ENCODE measurements around the gene GRIK4.

DNA sequence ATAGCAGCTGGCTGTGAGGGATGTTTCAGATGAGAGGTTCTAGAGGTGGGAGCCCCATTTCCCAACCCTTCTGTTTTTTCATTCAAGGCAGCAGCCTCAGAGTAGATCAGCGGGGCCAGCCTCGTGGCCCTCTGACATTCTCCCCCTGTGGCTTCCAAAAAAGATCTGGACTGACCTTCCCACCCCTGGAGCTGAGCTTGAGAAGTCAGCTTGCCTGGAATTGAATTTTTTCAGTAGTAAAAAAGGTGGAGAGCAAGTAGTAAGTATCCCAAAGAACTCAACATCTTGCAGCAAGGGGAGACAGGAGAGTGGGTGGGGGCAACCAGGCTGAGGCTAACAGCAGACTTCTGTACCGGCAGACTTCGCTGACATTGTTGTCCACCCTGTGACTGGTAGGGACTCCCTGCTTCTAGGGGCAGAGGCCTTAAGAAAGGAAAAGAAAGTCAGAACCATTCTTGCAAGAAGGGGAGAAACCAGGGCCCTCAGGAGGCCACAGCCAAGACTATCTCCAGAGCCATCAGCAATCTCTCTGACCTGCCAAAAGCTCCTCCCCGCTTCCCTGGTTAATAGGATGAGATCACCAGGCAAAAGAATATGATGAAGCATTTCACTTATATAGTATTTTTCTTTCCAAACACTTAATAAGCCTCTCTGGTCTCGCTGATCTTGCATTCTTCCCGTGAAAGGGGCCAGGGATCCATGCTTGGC, 2.0 kb upstream of the GRIK4 start:
- TF ChIP-seq NR2C2 (CRISPR knock-in tag; IDR thresholded peaks at IDR 0.05) (no peak), ATF3 (CRISPR knock-in tag; conservative IDR thresholded peaks at IDR 0.05) (no peak), ZNF263 (CRISPR knock-in tag; IDR thresholded peaks at IDR 0.05; ENCODE audit: low read depth) (no peak), ZBTB21 (CRISPR knock-in tag; IDR thresholded peaks at IDR 0.05; ENCODE audit: borderline replicate concordance) (no peak), NFYB (CRISPR knock-in tag; conservative IDR thresholded peaks at IDR 0.05; ENCODE audit: low read depth) (no peak), CREB1 (CRISPR knock-in tag; IDR thresholded peaks at IDR 0.05) (no peak), MLX (CRISPR knock-in tag; IDR thresholded peaks at IDR 0.05) (no peak)
- TF ChIP-seq, protein P1, sequence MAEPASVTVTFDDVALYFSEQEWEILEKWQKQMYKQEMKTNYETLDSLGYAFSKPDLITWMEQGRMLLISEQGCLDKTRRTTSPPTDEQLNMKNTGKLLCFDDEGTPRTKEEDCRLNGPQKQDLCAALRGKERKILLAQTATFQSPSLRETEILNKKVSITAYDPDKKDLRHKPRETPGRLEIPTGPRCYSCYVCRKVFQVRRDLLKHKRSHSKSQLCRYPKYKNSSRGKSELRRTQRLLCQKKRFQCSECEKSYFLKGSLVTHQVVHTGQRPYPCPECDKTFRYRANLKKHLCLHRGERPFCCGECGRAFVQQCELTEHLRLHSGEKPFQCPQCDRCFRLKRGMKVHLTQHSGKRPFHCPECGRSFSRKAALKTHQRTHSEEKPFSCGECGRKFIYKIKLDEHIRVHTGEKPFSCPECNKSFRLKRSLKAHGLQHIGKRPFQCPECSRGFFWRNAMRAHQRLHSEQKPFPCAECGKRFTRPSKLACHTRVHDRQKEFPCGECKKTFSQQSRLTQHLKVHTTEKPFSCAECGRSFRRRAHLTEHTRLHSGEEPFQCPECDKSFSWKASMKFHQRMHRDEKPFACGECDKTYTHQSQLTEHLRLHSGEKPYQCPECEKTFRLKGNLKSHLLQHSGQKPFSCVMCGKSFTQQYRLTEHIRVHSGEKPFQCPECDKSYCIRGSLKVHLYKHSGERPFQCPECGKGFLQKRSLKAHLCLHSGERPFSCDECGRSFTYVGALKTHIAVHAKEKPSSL (CRISPR knock-in tag; conservative IDR thresholded peaks at IDR 0.05), result no peak
- TF ChIP-seq, protein P2, sequence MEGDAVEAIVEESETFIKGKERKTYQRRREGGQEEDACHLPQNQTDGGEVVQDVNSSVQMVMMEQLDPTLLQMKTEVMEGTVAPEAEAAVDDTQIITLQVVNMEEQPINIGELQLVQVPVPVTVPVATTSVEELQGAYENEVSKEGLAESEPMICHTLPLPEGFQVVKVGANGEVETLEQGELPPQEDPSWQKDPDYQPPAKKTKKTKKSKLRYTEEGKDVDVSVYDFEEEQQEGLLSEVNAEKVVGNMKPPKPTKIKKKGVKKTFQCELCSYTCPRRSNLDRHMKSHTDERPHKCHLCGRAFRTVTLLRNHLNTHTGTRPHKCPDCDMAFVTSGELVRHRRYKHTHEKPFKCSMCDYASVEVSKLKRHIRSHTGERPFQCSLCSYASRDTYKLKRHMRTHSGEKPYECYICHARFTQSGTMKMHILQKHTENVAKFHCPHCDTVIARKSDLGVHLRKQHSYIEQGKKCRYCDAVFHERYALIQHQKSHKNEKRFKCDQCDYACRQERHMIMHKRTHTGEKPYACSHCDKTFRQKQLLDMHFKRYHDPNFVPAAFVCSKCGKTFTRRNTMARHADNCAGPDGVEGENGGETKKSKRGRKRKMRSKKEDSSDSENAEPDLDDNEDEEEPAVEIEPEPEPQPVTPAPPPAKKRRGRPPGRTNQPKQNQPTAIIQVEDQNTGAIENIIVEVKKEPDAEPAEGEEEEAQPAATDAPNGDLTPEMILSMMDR (IDR thresholded peaks at IDR 0.05), result no peak
- TF ChIP-seq, protein P3, sequence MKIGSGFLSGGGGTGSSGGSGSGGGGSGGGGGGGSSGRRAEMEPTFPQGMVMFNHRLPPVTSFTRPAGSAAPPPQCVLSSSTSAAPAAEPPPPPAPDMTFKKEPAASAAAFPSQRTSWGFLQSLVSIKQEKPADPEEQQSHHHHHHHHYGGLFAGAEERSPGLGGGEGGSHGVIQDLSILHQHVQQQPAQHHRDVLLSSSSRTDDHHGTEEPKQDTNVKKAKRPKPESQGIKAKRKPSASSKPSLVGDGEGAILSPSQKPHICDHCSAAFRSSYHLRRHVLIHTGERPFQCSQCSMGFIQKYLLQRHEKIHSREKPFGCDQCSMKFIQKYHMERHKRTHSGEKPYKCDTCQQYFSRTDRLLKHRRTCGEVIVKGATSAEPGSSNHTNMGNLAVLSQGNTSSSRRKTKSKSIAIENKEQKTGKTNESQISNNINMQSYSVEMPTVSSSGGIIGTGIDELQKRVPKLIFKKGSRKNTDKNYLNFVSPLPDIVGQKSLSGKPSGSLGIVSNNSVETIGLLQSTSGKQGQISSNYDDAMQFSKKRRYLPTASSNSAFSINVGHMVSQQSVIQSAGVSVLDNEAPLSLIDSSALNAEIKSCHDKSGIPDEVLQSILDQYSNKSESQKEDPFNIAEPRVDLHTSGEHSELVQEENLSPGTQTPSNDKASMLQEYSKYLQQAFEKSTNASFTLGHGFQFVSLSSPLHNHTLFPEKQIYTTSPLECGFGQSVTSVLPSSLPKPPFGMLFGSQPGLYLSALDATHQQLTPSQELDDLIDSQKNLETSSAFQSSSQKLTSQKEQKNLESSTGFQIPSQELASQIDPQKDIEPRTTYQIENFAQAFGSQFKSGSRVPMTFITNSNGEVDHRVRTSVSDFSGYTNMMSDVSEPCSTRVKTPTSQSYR (CRISPR knock-in tag; IDR thresholded peaks at IDR 0.05), result no peak

Data from WTC11 (cell line).